Ovary (tissue), 3 donors: ENCODE results near the gene B9D1.

Source experiments
- EP300 ChIP-seq: sonication (generic); formaldehyde crosslinking; IDR thresholded peaks from one replicate; pipeline ENCODE4 v1.6.1; 2017; ENCODE audit warnings: antibody characterized with exemption
- TF ChIP-seq, protein P1 (sequence below), 3 donors: fragments of 450-650 bp in 2 of 3; fragments of 200-600 bp in 1 of 3; IDR thresholded peaks; one replicate each; pipeline versions ENCODE4 v1.5.1 to v1.8.0; 2016 to 2022; ENCODE audit warnings: antibody characterized with exemption in 3 of 3, mild to moderate bottlenecking in 1 of 3
- donor health status: DM: no; HTN: no; CAD: no.

GRCh38 chr17:19343671-19344151 is 18.8 kb downstream of the B9D1 start:
- TF ChIP-seq, protein P1, sequence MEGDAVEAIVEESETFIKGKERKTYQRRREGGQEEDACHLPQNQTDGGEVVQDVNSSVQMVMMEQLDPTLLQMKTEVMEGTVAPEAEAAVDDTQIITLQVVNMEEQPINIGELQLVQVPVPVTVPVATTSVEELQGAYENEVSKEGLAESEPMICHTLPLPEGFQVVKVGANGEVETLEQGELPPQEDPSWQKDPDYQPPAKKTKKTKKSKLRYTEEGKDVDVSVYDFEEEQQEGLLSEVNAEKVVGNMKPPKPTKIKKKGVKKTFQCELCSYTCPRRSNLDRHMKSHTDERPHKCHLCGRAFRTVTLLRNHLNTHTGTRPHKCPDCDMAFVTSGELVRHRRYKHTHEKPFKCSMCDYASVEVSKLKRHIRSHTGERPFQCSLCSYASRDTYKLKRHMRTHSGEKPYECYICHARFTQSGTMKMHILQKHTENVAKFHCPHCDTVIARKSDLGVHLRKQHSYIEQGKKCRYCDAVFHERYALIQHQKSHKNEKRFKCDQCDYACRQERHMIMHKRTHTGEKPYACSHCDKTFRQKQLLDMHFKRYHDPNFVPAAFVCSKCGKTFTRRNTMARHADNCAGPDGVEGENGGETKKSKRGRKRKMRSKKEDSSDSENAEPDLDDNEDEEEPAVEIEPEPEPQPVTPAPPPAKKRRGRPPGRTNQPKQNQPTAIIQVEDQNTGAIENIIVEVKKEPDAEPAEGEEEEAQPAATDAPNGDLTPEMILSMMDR (IDR thresholded peaks at IDR 0.05) = no peak
- no peak for TF ChIP-seq EP300
